Fibroblast of the aortic adventitia (primary cell): ENCODE data around the gene CNOT8. TPM values are rescaled to one million over a fixed set of nuclear protein-coding genes. Genes with fewer than 3 reads are reported as not detected.

Experiments used
- DNase-seq: peaks from one replicate; pipeline ENCODE4 v3.0.0-alpha.2; 2010; ENCODE audit warnings: low read depth
- H3K4me3 ChIP-seq: 2 replicates; pipeline ENCODE4 v1.5.1; 2011; ENCODE audit warnings: low read depth, mild to moderate bottlenecking, control low read depth, low read length, moderate library complexity
- total RNA-seq: library from RNA; depleted of rRNA; stranded (reverse); fragments of >200 nt; gene quantifications from 2 replicates; pipeline ENCODE4 v1.2.3, GENCODE V29; 2012; ENCODE audit warnings: low replicate concordance
- TF ChIP-seq, protein P1 (sequence below): IDR thresholded peaks from 2 replicates; pipeline ENCODE4 v1.5.1; 2011; ENCODE audit warnings: mild to moderate bottlenecking, low read length, control low read depth, inconsistent platforms; ENCODE audit not compliant: insufficient read depth

The CNOT8 gene
- total RNA-seq, 1 donor: 38.8 TPM

DNA sequence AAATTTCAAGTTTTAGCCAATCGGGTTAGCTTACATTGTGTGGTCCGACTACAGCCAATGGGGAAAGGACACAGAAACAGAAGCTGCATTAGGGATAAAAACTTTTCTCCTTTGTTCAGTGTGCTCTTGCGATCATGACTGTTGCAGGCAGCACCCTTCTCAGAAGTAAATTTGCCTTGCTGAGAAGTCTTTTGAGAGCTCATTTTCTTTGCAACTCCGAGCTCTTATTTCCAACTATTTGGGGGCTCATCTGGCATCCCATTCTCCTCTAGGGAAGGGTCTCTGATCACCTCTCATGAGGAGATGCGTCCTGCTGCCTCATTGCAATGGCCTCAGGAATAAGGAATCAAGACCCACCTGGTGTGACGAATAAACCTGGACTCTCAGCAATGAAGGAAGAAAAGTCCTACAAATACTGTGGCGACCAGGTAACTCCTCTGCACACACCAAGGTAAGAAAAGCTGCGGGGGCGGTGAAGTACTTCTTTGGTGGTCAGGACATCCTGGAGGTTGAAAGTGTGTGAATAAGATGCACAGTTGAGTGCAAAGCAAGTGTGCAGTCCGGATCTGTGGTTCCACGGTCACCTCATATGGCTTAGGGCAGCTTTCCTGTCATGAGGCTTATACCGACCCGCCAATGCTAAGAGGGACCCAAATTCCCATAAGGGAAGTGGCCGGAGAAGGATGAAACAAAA lies 20.4 kb downstream of the CNOT8 start:
- no peak for DNase-seq
- TF ChIP-seq, protein P1, sequence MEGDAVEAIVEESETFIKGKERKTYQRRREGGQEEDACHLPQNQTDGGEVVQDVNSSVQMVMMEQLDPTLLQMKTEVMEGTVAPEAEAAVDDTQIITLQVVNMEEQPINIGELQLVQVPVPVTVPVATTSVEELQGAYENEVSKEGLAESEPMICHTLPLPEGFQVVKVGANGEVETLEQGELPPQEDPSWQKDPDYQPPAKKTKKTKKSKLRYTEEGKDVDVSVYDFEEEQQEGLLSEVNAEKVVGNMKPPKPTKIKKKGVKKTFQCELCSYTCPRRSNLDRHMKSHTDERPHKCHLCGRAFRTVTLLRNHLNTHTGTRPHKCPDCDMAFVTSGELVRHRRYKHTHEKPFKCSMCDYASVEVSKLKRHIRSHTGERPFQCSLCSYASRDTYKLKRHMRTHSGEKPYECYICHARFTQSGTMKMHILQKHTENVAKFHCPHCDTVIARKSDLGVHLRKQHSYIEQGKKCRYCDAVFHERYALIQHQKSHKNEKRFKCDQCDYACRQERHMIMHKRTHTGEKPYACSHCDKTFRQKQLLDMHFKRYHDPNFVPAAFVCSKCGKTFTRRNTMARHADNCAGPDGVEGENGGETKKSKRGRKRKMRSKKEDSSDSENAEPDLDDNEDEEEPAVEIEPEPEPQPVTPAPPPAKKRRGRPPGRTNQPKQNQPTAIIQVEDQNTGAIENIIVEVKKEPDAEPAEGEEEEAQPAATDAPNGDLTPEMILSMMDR: no peak
- no peak overlapping the region for H3K4me3 ChIP-seq

DNA sequence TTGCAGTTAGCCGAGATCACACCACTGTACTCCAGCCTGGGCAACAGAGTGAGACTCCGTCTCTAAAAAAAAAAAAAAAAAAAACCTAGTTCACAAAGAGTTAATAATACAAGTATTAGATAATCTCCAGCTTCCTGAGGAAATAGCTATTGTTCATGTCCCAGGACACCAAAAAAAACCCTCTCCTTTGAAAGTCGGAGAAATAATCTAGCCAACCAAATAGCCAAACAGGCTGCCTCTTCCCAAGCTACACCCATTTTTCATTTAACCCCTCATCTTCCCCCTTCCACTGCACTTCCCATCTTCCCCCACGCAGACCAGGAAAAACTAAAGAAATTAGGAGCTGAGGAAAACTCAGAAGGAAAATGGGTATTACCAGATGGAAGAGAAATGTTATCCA lies 23.6 kb downstream of the CNOT8 start:
- TF ChIP-seq, protein P1: no peak
- DNase-seq: no peak
- H3K4me3 ChIP-seq: no peak overlapping the region

DNA sequence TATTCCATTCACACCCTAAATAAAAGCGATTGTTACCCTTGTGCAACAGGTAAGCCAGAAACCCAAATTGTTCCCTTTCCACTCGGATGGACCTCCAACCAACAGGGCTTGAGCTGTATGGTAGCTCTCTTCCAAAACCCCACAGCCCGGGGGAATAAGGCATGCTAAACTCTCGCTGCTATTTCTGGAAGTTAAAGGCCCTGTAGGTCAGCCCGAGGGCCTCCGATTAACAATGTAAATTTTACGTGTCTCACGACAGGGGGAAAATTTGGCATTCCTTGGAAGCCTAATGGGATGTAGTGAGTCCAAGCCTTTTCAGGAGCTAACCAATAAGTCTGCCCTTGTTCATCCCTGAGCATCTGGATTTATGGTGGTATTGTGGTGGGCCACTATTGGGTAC lies 26.0 kb downstream of the CNOT8 start:
- no peak for DNase-seq
- TF ChIP-seq, protein P1: no peak
- no peak overlapping the region for H3K4me3 ChIP-seq

DNA sequence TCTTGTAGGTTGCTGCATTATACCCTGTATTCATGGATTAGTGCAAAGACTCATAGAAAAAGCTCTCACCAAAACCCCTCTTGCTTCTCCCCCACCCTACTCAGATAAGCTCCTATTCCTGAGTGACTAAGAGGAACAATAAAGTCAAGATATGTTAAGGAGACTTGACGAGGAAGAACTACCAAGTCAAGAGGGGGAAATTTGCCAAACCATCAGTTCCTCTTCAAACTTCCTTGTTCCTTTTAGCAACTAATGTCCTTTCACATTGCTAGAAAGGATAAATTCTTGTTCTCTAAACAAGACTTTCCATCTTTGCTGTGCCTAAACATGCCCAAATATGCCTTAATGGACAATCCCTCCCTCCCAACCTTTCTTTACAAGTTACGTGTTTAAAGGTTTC lies 27.0 kb downstream of the CNOT8 start:
- TF ChIP-seq, protein P1: no peak
- no peak for DNase-seq
- H3K4me3 ChIP-seq: no peak overlapping the region

DNA sequence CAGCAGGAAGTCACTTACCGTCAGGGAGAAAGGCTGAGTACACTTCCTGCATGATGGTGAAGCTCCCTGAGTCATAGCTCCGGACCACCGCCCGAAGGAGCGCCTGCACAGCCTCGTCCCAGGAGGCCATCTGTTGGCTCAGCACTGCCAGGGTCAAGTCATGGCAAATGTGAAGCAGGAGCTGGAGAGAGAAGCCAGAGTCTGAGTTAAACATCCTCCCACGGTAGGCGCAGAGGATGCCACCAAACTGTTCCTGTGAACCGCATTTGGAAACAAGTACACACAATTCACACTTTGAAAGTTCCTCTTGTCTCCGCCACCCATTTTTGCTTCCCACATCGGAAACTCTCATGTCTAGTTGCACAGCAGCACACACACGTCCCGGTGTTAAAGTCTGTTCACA lies 33.9 kb downstream of the CNOT8 start:
- TF ChIP-seq, protein P1: no peak
- no peak overlapping the region for H3K4me3 ChIP-seq
- DNase-seq: no peak

- TF ChIP-seq, protein P1: no peak
- no peak overlapping the region for H3K4me3 ChIP-seq
- DNase-seq: no peak
These were observed 35.0 kb downstream of the CNOT8 start for GRCh38 chr5:154893381-154893780.
